Measurements from ENCODE around the gene MPV17L2.
"Not testable (repeated sequence)": the region's sequence is repeated elsewhere in the genome, so short reads cannot be mapped to it uniquely, and the experiment has no call there.

Gene MPV17L2

DNA sequence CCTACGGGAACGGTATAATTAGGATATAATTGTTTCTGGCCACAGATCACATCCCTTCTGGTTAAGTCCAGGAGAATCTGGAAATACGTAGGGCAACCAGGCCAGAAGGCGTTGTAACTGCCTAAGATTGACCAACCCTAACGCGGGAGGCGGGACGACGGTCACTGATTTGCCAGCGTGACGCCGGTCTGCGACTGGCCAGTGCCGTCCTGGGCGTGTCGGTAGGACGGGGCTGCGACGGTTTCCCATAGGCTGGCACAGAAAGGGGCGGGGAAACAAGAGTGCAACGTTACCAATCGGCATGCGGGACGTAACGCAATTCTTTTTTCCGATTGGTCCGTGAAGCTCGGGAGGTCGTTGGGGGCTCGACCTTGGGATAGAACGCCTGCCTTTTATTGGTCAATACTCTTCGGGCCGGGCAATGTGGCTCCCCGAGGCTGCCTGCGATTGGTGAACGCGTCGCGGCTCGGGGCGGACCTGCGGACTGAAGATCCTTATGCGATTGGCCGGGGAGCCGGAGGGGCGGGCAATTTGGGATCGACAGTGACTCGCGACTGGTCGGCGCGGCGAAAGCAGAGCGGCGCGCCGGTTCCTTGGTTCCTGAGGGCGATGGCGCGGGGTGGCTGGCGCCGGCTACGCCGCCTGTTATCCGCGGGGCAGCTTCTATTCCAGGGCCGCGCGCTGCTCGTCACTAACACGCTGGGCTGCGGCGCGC, at the start of gene MPV17L2:
TSS of gene MPV17L2 (plus strand) at position 546 of the 715 bp plus-strand sequence. CDS start at position 610, 64 bp downstream.
- DNase-seq, result peak; percentile 100

DNA sequence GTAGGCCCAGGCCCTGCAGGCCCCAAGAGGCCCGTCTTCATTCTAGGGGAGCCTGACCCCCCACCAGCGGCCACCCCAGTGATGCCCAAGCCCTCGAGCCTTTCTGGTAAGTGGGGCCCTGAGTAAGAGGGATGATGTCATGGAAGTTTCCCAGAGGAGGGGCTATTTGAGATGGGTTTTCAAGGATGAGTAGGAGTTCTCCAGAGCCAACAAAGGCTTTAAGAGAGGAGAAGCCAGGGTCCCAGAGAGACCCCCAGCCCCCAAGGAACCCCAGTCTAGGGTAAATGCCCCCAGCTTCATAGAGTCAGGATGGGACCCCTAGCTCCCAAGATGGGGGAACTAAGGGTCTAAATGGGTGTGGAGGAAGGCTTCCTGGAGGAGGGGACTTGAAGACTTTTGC, 49.1 kb upstream of the MPV17L2 start:
- DNase-seq, result no peak

DNA sequence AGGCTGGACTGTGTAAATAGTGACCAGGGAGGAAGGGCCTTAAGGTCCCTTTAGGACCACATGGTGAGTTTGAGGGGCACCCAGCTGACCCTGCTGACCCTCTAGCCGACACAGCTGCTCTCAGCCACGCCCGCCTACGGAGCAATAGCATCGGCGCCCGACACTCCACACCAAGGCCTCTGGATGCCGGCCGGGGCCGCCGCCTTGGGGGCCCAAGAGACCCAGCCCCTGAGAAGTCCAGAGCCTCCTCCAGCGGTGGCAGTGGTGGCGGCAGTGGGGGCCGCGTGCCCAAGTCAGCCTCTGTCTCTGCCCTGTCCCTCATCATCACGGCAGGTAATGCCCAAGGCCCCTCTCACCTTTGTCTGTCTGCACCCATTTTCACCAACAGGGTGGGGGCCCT, 48.7 kb upstream of the MPV17L2 start:
- no peak for DNase-seq

- DNase-seq, result no peak
Observed at GRCh38 chr19:18144906-18145305, 48.1 kb upstream of the MPV17L2 start.

GRCh38 chr19:18145391-18145999, 47.5 kb upstream of the MPV17L2 start:
- DNase-seq, result no peak

GRCh38 chr19:18147396-18147795, 45.6 kb upstream of the MPV17L2 start:
- DNase-seq, result no peak

DNA sequence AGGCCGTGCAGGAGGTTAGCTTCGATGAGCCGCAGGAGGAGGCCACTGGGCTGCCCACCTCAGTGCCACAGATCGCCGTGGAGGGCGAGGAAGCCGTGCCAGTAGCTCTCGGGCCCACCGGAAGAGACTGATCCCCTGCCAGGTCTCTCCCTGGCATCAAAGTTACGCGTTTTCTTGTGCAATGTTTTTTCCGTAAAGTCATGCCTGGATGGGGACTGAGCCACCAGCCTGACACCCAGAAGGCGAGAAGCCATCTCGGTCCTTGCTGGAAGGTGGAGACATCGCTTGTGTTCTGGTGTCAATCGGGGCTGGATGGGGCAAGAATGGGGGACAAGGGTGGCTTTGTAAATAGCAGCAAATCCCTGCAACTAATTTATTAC, 43.4 kb upstream of the MPV17L2 start:
- no peak for DNase-seq

GRCh38 chr19:18150776-18151624, 42.0 kb upstream of the MPV17L2 start:
- no peak for DNase-seq

GRCh38 chr19:18152442-18152816, 40.6 kb upstream of the MPV17L2 start:
- peak; percentile 98 for DNase-seq

GRCh38 chr19:18152817-18153555, 40.0 kb upstream of the MPV17L2 start, which contains the start of gene PIK3R2:
TSS of gene PIK3R2 (plus strand) at chr19:18153163. CDS start at chr19:18155880, 2,717 bp downstream.
- peak; percentile 98 for DNase-seq

DNA sequence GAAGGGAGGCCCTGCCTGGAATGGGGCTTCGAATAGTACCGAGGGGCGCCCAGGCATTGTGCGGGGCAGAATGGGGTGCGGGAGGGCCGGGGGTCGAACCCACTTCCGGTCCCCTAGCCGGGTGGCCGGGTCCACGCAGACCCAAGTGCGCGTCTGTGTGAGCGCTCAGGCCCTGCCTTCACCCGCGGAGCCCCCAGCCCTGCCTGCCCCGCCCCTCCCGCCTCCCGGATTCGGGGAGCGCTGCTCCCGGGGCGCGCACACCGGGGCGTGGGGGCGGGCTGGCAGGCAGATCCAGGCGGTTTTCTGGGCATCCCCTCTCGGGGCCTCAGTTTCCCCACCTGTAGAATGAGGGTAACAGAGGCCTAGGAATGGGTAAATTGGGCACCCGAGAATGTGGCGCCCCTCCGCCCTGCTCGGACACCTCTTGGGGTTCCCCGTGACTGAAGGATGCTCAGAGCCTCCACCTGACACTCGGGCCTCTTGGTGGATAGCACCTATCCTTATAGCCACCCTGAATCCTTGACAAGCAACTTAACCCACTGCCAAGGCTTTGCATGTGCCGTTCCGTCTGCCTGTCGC, 39.4 kb upstream of the MPV17L2 start:
- no peak for DNase-seq

DNA sequence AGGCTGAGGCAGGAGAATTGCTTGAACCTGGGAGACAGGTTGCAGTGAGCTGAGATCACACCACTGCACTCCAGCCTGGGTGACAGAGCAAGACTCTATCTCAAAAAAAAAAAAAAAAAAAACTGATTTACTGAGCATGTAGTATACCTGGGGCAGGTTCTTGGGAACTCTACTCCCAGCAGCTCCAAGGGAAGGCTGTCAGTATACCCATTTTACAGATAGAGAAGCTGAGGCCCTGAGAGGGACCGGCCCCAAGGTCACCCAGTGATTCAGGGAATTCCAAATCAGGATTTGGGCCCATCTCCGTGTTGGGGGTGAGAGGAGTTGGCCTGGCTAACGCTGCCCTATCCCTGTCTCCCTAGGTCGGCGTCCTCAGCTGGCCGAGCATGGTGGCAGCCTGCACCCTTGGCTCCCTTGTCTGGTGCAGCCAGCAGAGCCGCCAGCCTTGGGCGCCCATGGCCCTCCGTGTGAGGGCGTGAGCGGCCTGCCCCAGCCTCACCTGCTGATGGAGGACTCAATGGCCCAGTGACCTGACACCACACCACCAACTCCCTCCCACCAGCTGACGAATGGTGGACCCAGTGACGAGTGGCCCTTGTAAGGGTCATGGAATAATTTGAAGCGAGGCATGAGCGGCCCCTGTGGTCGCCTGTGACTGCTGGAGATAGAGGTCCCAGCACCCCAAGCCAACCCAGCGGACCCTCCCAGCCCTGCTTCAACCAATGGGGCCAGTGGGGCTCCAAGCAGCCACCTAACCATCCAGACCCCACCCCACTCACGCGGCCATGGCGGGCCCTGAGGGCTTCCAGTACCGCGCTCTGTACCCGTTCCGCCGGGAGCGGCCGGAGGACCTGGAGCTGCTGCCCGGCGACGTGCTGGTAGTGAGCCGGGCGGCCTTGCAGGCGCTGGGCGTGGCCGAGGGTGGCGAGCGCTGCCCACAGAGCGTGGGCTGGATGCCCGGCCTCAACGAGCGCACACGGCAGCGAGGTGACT, 37.6 kb upstream of the MPV17L2 start:
- no peak for DNase-seq

GRCh38 chr19:18156268-18156667, 36.8 kb upstream of the MPV17L2 start:
- DNase-seq, result no peak

GRCh38 chr19:18156841-18157464, 36.1 kb upstream of the MPV17L2 start:
- DNase-seq, result peak; percentile 63

GRCh38 chr19:18157465-18158063, 35.5 kb upstream of the MPV17L2 start:
- no peak for DNase-seq

DNA sequence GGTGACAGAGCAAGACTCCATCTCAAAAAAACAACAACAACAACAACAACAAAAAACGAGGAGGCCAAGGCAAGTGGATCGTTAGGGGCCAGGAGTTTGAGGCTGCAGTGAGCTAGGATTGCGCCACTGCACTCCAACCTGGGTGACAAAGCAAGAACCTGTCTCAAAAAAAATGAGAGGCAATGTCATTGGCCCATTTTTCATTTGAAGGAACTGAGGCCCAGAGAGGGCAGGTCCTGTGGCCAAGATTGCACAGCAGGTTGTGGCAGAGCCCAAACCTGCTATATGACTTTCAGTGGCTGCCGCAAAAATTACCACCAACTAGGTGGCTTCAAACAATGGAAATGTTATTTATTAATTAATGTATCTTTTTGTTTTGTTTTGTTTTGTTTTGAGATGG, 34.6 kb upstream of the MPV17L2 start:
- no peak for DNase-seq

DNA sequence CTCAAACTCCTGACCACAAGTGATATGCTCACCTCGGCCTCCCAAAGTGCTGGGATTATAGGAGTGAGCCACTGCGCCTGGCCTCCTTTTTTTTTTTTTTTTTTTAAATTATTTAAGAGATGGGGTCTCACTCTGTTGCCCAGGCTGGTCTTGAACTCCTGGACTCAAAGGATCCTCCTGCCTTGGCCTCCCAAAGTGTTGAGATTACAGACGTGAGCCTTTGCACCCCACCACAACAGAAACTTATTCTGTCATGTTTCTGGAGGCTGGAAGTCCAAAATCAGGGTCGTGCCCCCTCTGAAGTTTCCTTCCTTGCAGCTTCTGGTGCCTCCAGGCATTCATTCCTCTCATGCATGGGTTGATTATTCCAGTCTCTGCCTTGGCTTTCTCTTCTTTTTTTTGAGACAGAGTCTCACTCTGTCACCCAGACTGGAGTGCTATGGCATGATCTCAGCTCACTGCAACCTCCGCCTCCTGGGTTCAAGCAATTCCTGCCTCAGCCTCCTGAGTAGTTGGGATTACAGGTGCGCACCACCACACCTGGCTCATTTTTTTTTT, 33.9 kb upstream of the MPV17L2 start:
- DNase-seq, result not testable (repeated sequence)

DNA sequence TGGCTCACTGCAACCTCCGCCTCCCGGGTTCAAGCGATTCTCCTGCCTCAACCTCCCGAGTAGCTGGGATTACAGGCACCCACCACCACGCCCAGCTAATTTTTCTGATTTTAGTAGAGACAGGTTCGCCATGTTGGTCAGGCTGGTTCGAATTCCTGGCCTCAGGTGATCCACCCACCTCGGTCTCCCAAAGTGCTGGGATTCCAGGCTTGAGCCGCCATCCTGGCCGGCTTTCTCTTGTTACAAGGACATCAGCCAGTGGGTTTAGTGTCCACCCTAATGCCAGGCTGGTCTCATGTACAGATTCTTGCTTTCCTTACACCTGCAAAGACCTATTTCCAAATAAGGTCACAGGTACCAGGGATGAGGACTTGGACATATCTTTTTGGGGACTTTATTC, 33.2 kb upstream of the MPV17L2 start:
- no peak for DNase-seq

- DNase-seq, result no peak
Observed at GRCh38 chr19:18160493-18160970, 32.5 kb upstream of the MPV17L2 start.
